Endodermal cell (in vitro differentiated cells): ENCODE data around the gene EVX2. TPM values are rescaled to one million over a fixed set of nuclear protein-coding genes. Genes with fewer than 3 reads are reported as not detected.

Source experiments
- DNase-seq: peaks from one replicate; pipeline ENCODE4 v3.0.0-alpha.2; 2017
- H3K27ac ChIP-seq: 2 replicates; pipeline ENCODE4 v1.5.1; 2013; ENCODE audit warnings: mild to moderate bottlenecking, low read depth, low read length, moderate library complexity
- H3K27me3 ChIP-seq: 2 replicates; pipeline ENCODE4 v1.6.1; 2013; ENCODE audit warnings: mild to moderate bottlenecking, low read length, moderate library complexity; ENCODE audit not compliant: insufficient read depth, control insufficient read depth, poor library complexity, severe bottlenecking
- H3K36me3 ChIP-seq: 2 replicates; pipeline ENCODE4 v1.7.0; 2013; ENCODE audit warnings: mild to moderate bottlenecking, low read length, moderate library complexity; ENCODE audit not compliant: control insufficient read depth, insufficient read depth
- H3K4me1 ChIP-seq: one replicate; pipeline ENCODE4 v1.7.0; 2013; ENCODE audit warnings: low read length; ENCODE audit not compliant: control insufficient read depth, insufficient read depth
- H3K4me3 ChIP-seq: 2 replicates; pipeline ENCODE4 v1.5.1; 2013; ENCODE audit warnings: mild to moderate bottlenecking, low read length, moderate library complexity
- H3K9ac ChIP-seq: 2 replicates; pipeline ENCODE4 v1.6.1; 2013; ENCODE audit warnings: mild to moderate bottlenecking, low read length, moderate library complexity; ENCODE audit not compliant: poor library complexity, severe bottlenecking; ENCODE audit errors: extremely low read depth
- H3K9me3 ChIP-seq: 2 replicates; pipeline ENCODE4 v1.6.1; 2013; ENCODE audit warnings: mild to moderate bottlenecking, low read length, moderate library complexity; ENCODE audit not compliant: control insufficient read depth
- H3K27ac Mint-ChIP-seq: 2 replicates; pipeline ENCODE4 v1.8.0; 2020; ENCODE audit warnings: mixed read lengths
- H3K27me3 Mint-ChIP-seq: 2 replicates; pipeline ENCODE4 v1.8.0; 2021; ENCODE audit warnings: mild to moderate bottlenecking, mixed read lengths; ENCODE audit not compliant: insufficient read depth
- H3K36me3 Mint-ChIP-seq: 2 replicates; pipeline ENCODE4 v1.8.0; 2020; ENCODE audit warnings: low read depth, mixed read lengths
- H3K4me1 Mint-ChIP-seq: 2 replicates; pipeline ENCODE4 v1.8.0; 2020; ENCODE audit warnings: mixed read lengths
- H3K4me3 Mint-ChIP-seq: 2 replicates; pipeline ENCODE4 v1.8.0; 2020; ENCODE audit warnings: mild to moderate bottlenecking, moderate library complexity, mixed read lengths
- H3K9me3 Mint-ChIP-seq: 2 replicates; pipeline ENCODE4 v1.8.0; 2020; ENCODE audit warnings: mild to moderate bottlenecking, mixed read lengths
- CTCF ChIP-seq: fragments of 200-600 bp; sonication (generic); conservative IDR thresholded peaks from 2 replicates; pipeline ENCODE4 v1.5.0; 2021; ENCODE audit warnings: antibody characterized with exemption, mild to moderate bottlenecking
- WGBS, 2 experiments: methylation state at CpG; one replicate each; pipeline versions ENCODE4 v1.1.5 to v1.1.7; 2013; ENCODE audit warnings: missing lambda C conversion rate in 2 of 2, mixed read lengths in 1 of 2; ENCODE audit not compliant: insufficient coverage in 1 of 2, insufficient read length in 1 of 2; 5-methylcytosine and 5-hydroxymethylcytosine counted together
- total RNA-seq, 2 donors: library from RNA; stranded (reverse); fragmentation: NEBNext Ultra II Directional in 1 of 2; extraction: Animal tissue kit (Norgen Biotek cat#: 25700) in 1 of 2; gene quantifications; 2 replicates in 1 of 2; 3 replicates in 1 of 2; pipeline ENCODE4 v1.2.1, GENCODE V29; 2021

Gene EVX2
- total RNA-seq, 2 donors from 2014 or later = not detected

GRCh38 chr2:176124947-176125771 lies 41.4 kb upstream of the EVX2 start:
- Histone ChIP-seq H3K9me3 (no peaks in the 10 kb centered on the region), H3K4me3 (no peak overlapping the region), H3K36me3 (no peaks in the 10 kb centered on the region), H3K27me3 (peaks cover 100% of the 10 kb centered on the region), H3K27ac (no peak overlapping the region), H3K4me1 (no peaks in the 10 kb centered on the region), H3K9ac (no peak overlapping the region)
- no peaks in the 10 kb centered on the region for H3K9me3 Mint-ChIP-seq
- H3K4me1 Mint-ChIP-seq = peaks cover 8% of the 10 kb centered on the region
- H3K4me3 Mint-ChIP-seq = no peak overlapping the region
- 24 to 30% methylated on average over 4 to 9 of the region's 9 CpGs for WGBS, 2 experiments
- no peak overlapping the region for H3K27ac Mint-ChIP-seq
- peaks cover 96% of the 10 kb centered on the region for H3K27me3 Mint-ChIP-seq
- TF ChIP-seq CTCF = no peak
- DNase-seq = peak; percentile 47
- no peaks in the 10 kb centered on the region for H3K36me3 Mint-ChIP-seq

- 18 to 32% methylated on average over 20 to 34 of the region's 34 CpGs for WGBS, 2 experiments
- peaks cover 8% of the 10 kb centered on the region for H3K4me1 Mint-ChIP-seq
Measured at GRCh38 chr2:176124110-176124946, 40.6 kb upstream of the EVX2 start.

More at GRCh38 chr2:176124110-176124946, 40.6 kb upstream of the EVX2 start:
- no peak overlapping the region for H3K4me3 ChIP-seq
- Mint-ChIP-seq H3K9me3 (no peaks in the 10 kb centered on the region), H3K27me3 (peaks cover 99% of the 10 kb centered on the region), H3K36me3 (no peaks in the 10 kb centered on the region), H3K27ac (no peak overlapping the region), H3K4me3 (no peak overlapping the region)
- no peaks in the 10 kb centered on the region for H3K9me3 ChIP-seq
- H3K27me3 ChIP-seq = peaks cover 100% of the 10 kb centered on the region
- TF ChIP-seq CTCF = no peak
- no peak overlapping the region for H3K9ac ChIP-seq
- DNase-seq = peak; percentile 42
- H3K4me1 ChIP-seq = no peaks in the 10 kb centered on the region
- H3K36me3 ChIP-seq = no peaks in the 10 kb centered on the region
- H3K27ac ChIP-seq = no peak overlapping the region
